ENCODE results near the gene NLRC3. TPM values are rescaled to one million over a fixed set of nuclear protein-coding genes. Genes with fewer than 3 reads are reported as not detected.

Gene NLRC3
- total RNA-seq, 1 experiment from 2014 or later = not detected

- no peak for DNase-seq
- ChIA-PET POLR2A (no interaction called here), CTCF (no interaction called here)
- H3K9me3 ChIP-seq = no peaks in the 10 kb centered on the region
- H3K27me3 Mint-ChIP-seq (ENCODE audit: insufficient read depth, unreplicated experiment) = no peaks in the 10 kb centered on the region
- no peaks in the 10 kb centered on the region for H3K9me3 Mint-ChIP-seq (ENCODE audit: unreplicated experiment)
- no peaks in the 10 kb centered on the region; the same call in 1 of the 2 replicates for H3K27me3 ChIP-seq (replicated peaks; ENCODE audit: control insufficient read depth, insufficient read depth, low read length)
- H3K4me1 ChIP-seq = no peaks in the 10 kb centered on the region
- H3K27ac Mint-ChIP-seq (ENCODE audit: unreplicated experiment) = peak overlapping the region; percentile 39
- peaks cover 2% of the 10 kb centered on the region; the same call in 1 of the 2 replicates for H3K36me3 ChIP-seq (ENCODE audit: control insufficient read depth, insufficient read depth, low read length)
- no TSS peak for BruUV-seq (replicated peaks)
- no peaks in the 10 kb centered on the region for H3K4me1 Mint-ChIP-seq (ENCODE audit: low read depth, unreplicated experiment)
- intact Hi-C loops (cut with micrococcal nuclease; ENCODE audit: unreplicated experiment) = no loop called here
- TF ChIP-seq CTCF (IDR thresholded peaks at IDR 0.05; ENCODE audit: insufficient read depth in 1 of 2, low read depth in 1 of 2, low read length in 1 of 2, severe bottlenecking in 1 of 2, unreplicated experiment in 1 of 2) = no peak
- no peak overlapping the region for H3K4me3 ChIP-seq (ENCODE audit: low read depth, low read length)
- peaks cover 13% of the 10 kb centered on the region for H3K36me3 Mint-ChIP-seq (ENCODE audit: insufficient read depth, unreplicated experiment)
- H3K4me3 Mint-ChIP-seq (ENCODE audit: unreplicated experiment) = no peak overlapping the region
Observed at GRCh38 chr16:3518986-3519348, 58.2 kb downstream of the NLRC3 start.

- Mint-ChIP-seq H3K4me3 (ENCODE audit: unreplicated experiment) (no peak overlapping the region), H3K27me3 (ENCODE audit: insufficient read depth, unreplicated experiment) (no peaks in the 10 kb centered on the region), H3K4me1 (ENCODE audit: low read depth, unreplicated experiment) (no peaks in the 10 kb centered on the region), H3K9me3 (ENCODE audit: unreplicated experiment) (no peaks in the 10 kb centered on the region), H3K36me3 (ENCODE audit: insufficient read depth, unreplicated experiment) (peaks cover 12% of the 10 kb centered on the region), H3K27ac (ENCODE audit: unreplicated experiment) (no peak overlapping the region)
- H3K4me3 ChIP-seq (ENCODE audit: low read depth, low read length) = no peak overlapping the region
- no peak for DNase-seq
- ChIA-PET CTCF (no interaction called here), POLR2A (no interaction called here)
- H3K36me3 ChIP-seq (ENCODE audit: control insufficient read depth, insufficient read depth, low read length) = peaks cover 2% of the 10 kb centered on the region; the same call in 1 of the 2 replicates
- intact Hi-C loops (cut with micrococcal nuclease; ENCODE audit: unreplicated experiment) = no loop called here
- H3K27me3 ChIP-seq (replicated peaks; ENCODE audit: control insufficient read depth, insufficient read depth, low read length) = no peaks in the 10 kb centered on the region; the same call in 1 of the 2 replicates
- BruUV-seq (replicated peaks) = no TSS peak
- no peaks in the 10 kb centered on the region for H3K4me1 ChIP-seq
- no peak for TF ChIP-seq CTCF (IDR thresholded peaks at IDR 0.05; ENCODE audit: insufficient read depth in 1 of 2, low read depth in 1 of 2, low read length in 1 of 2, severe bottlenecking in 1 of 2, unreplicated experiment in 1 of 2)
- H3K9me3 ChIP-seq = no peaks in the 10 kb centered on the region
Observed at GRCh38 chr16:3518292-3518985, 58.8 kb downstream of the NLRC3 start.

- H3K4me3 ChIP-seq (ENCODE audit: low read depth, low read length) = no peak overlapping the region
- TF ChIP-seq CTCF (IDR thresholded peaks at IDR 0.05; ENCODE audit: insufficient read depth in 1 of 2, low read depth in 1 of 2, low read length in 1 of 2, severe bottlenecking in 1 of 2, unreplicated experiment in 1 of 2) = no peak
- peaks cover 5% of the 10 kb centered on the region for H3K36me3 Mint-ChIP-seq (ENCODE audit: insufficient read depth, unreplicated experiment)
- H3K27ac Mint-ChIP-seq (ENCODE audit: unreplicated experiment) = no peak overlapping the region
- no peaks in the 10 kb centered on the region for H3K4me1 Mint-ChIP-seq (ENCODE audit: low read depth, unreplicated experiment)
- no peaks in the 10 kb centered on the region for H3K9me3 Mint-ChIP-seq (ENCODE audit: unreplicated experiment)
- H3K9me3 ChIP-seq = no peaks in the 10 kb centered on the region
- peaks cover 2% of the 10 kb centered on the region; the same call in 1 of the 2 replicates for H3K36me3 ChIP-seq (ENCODE audit: control insufficient read depth, insufficient read depth, low read length)
- no peaks in the 10 kb centered on the region; the same call in 1 of the 2 replicates for H3K27me3 ChIP-seq (replicated peaks; ENCODE audit: control insufficient read depth, insufficient read depth, low read length)
- POLR2A ChIA-PET = no interaction called here
- intact Hi-C loops (cut with micrococcal nuclease; ENCODE audit: unreplicated experiment) = no loop called here
- CTCF ChIA-PET = no interaction called here
- no peak for DNase-seq
- no peak overlapping the region for H3K4me3 Mint-ChIP-seq (ENCODE audit: unreplicated experiment)
- BruUV-seq (replicated peaks) = no TSS peak
- H3K4me1 ChIP-seq = no peaks in the 10 kb centered on the region
- no peaks in the 10 kb centered on the region for H3K27me3 Mint-ChIP-seq (ENCODE audit: insufficient read depth, unreplicated experiment)
Observed at GRCh38 chr16:3515897-3516296, 61.3 kb downstream of the NLRC3 start.

Measured in Caco-2 (cell line).